ENCODE data around the gene GSTT4. TPM values are rescaled to one million over a fixed set of nuclear protein-coding genes. Genes with fewer than 3 reads are reported as not detected.

The GSTT4 gene
- total RNA-seq, 1 experiment from 2014 or later, result not detected

- H3K9ac ChIP-seq (ENCODE audit: low read length), result no peak overlapping the region
- POLR2A ChIA-PET (ENCODE audit: unreplicated experiment), result no interaction called here
- H2AFZ ChIP-seq (ENCODE audit: low read length), result no peak overlapping the region
- CTCF ChIA-PET, result no interaction called here
- H3K27ac ChIP-seq (ENCODE audit: low read length), result no peak overlapping the region
- no peaks in the 10 kb centered on the region for H3K27me3 ChIP-seq (ENCODE audit: low read length)
- no peaks in the 10 kb centered on the region for H3K36me3 ChIP-seq (ENCODE audit: low read depth, low read length)
- DNase-seq (no peak), ATAC-seq (no peak)
- no peak overlapping the region for H3K4me3 ChIP-seq (ENCODE audit: low read length)
- TF ChIP-seq EZH2phosphoT487 (IDR thresholded peaks at IDR 0.05; ENCODE audit: borderline replicate concordance, low read length), result no peak
- TF ChIP-seq, protein P1, sequence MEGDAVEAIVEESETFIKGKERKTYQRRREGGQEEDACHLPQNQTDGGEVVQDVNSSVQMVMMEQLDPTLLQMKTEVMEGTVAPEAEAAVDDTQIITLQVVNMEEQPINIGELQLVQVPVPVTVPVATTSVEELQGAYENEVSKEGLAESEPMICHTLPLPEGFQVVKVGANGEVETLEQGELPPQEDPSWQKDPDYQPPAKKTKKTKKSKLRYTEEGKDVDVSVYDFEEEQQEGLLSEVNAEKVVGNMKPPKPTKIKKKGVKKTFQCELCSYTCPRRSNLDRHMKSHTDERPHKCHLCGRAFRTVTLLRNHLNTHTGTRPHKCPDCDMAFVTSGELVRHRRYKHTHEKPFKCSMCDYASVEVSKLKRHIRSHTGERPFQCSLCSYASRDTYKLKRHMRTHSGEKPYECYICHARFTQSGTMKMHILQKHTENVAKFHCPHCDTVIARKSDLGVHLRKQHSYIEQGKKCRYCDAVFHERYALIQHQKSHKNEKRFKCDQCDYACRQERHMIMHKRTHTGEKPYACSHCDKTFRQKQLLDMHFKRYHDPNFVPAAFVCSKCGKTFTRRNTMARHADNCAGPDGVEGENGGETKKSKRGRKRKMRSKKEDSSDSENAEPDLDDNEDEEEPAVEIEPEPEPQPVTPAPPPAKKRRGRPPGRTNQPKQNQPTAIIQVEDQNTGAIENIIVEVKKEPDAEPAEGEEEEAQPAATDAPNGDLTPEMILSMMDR (conservative IDR thresholded peaks at IDR 0.05; ENCODE audit: low read depth, low read length), result no peak
- no peak for TF ChIP-seq EZH2 (IDR thresholded peaks at IDR 0.05; ENCODE audit: low read length, unreplicated experiment)
- H3K4me2 ChIP-seq (ENCODE audit: low read length), result no peak overlapping the region
- H3K79me2 ChIP-seq (ENCODE audit: low read length), result peaks cover 64% of the 10 kb centered on the region
- BruUV-seq (replicated peaks), result no TSS peak
- H3K4me1 ChIP-seq (ENCODE audit: insufficient read depth, low read length), result no peaks in the 10 kb centered on the region
- no peaks in the 10 kb centered on the region; the same call in 1 of the 2 replicates for H4K20me1 ChIP-seq (ENCODE audit: low read length)
- no peaks in the 10 kb centered on the region for H3F3A ChIP-seq (ENCODE audit: low read length, unreplicated experiment)
- H3K9me3 ChIP-seq (ENCODE audit: low read length), result no peaks in the 10 kb centered on the region
- intact Hi-C loops (cut with micrococcal nuclease), result no loop called here
- no peaks in the 10 kb centered on the region for H3K9me2 ChIP-seq (replicated peaks; ENCODE audit: low read length)
Observed at GRCh38 chr22:24027389-24027975, 22.2 kb upstream of the GSTT4 start.

DNA sequence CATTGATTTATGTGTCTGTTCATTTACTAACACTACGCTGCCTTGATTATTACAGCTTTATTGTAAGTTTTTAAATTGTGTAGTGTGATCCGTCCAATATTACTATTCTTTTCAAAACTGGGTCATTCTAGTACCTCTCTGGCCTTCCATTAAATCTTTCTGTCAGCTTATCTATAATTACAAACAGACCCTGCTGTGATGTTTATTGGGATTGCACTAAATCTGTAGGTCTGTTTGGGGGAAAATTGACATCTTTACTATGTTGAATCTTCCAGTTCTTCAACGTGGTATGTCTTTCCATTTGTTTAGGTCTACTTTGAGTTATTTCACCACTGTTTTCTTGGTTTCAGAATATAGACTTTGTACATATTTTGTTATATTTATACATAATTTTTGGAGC is 21.5 kb upstream of the GSTT4 start:
- H3K79me2 ChIP-seq (ENCODE audit: low read length), result peaks cover 69% of the 10 kb centered on the region
- H3K9me2 ChIP-seq (replicated peaks; ENCODE audit: low read length), result no peaks in the 10 kb centered on the region
- no peak overlapping the region for H3K4me3 ChIP-seq (ENCODE audit: low read length)
- no peak overlapping the region for H3K27ac ChIP-seq (ENCODE audit: low read length)
- H3K9ac ChIP-seq (ENCODE audit: low read length), result no peak overlapping the region
- TF ChIP-seq EZH2phosphoT487 (IDR thresholded peaks at IDR 0.05; ENCODE audit: borderline replicate concordance, low read length) (no peak), EZH2 (IDR thresholded peaks at IDR 0.05; ENCODE audit: low read length, unreplicated experiment) (no peak)
- TF ChIP-seq, protein P1 (conservative IDR thresholded peaks at IDR 0.05; ENCODE audit: low read depth, low read length), result no peak
- H4K20me1 ChIP-seq (ENCODE audit: low read length), result no peaks in the 10 kb centered on the region; the same call in 1 of the 2 replicates
- no peaks in the 10 kb centered on the region for H3K36me3 ChIP-seq (ENCODE audit: low read depth, low read length)
- H3K9me3 ChIP-seq (ENCODE audit: low read length), result no peaks in the 10 kb centered on the region
- intact Hi-C loops (cut with micrococcal nuclease), result no loop called here
- no peak overlapping the region for H3K4me2 ChIP-seq (ENCODE audit: low read length)
- BruUV-seq (replicated peaks), result no TSS peak
- ChIA-PET CTCF (no interaction called here), POLR2A (ENCODE audit: unreplicated experiment) (no interaction called here)
- DNase-seq (no peak), ATAC-seq (no peak)
- no peak overlapping the region for H2AFZ ChIP-seq (ENCODE audit: low read length)
- no peaks in the 10 kb centered on the region for H3K4me1 ChIP-seq (ENCODE audit: insufficient read depth, low read length)
- no peaks in the 10 kb centered on the region for H3F3A ChIP-seq (ENCODE audit: low read length, unreplicated experiment)
- no peaks in the 10 kb centered on the region for H3K27me3 ChIP-seq (ENCODE audit: low read length)

- H3K4me1 ChIP-seq (ENCODE audit: insufficient read depth, low read length), result no peaks in the 10 kb centered on the region
- CTCF ChIA-PET, result no interaction called here
Observed at GRCh38 chr22:24026056-24026455, 20.8 kb upstream of the GSTT4 start.

More at GRCh38 chr22:24026056-24026455, 20.8 kb upstream of the GSTT4 start:
- TF ChIP-seq EZH2 (IDR thresholded peaks at IDR 0.05; ENCODE audit: low read length, unreplicated experiment), result no peak
- TF ChIP-seq, protein P1 (conservative IDR thresholded peaks at IDR 0.05; ENCODE audit: low read depth, low read length), result no peak
- TF ChIP-seq EZH2phosphoT487 (IDR thresholded peaks at IDR 0.05; ENCODE audit: borderline replicate concordance, low read length), result no peak
- Histone ChIP-seq H3F3A (ENCODE audit: low read length, unreplicated experiment) (no peaks in the 10 kb centered on the region), H3K4me2 (ENCODE audit: low read length) (no peak overlapping the region), H4K20me1 (ENCODE audit: low read length) (no peaks in the 10 kb centered on the region; the same call in 1 of the 2 replicates), H3K36me3 (ENCODE audit: low read depth, low read length) (no peaks in the 10 kb centered on the region), H2AFZ (ENCODE audit: low read length) (no peak overlapping the region), H3K4me3 (ENCODE audit: low read length) (no peak overlapping the region), H3K9me2 (replicated peaks; ENCODE audit: low read length) (no peaks in the 10 kb centered on the region), H3K27ac (ENCODE audit: low read length) (no peak overlapping the region), H3K9ac (ENCODE audit: low read length) (no peak overlapping the region), H3K79me2 (ENCODE audit: low read length) (peaks cover 69% of the 10 kb centered on the region), H3K27me3 (ENCODE audit: low read length) (no peaks in the 10 kb centered on the region), H3K9me3 (ENCODE audit: low read length) (no peaks in the 10 kb centered on the region)
- DNase-seq, result no peak
- no peak for ATAC-seq
- intact Hi-C loops (cut with micrococcal nuclease), result no loop called here
- BruUV-seq (replicated peaks), result no TSS peak
- POLR2A ChIA-PET (ENCODE audit: unreplicated experiment), result no interaction called here
